Activated effector memory CD4-positive, alpha-beta T cell treated with anti-CD3 and anti-CD28 coated beads, Interleukin-2, amount 50 U/mL, for 16 hours (primary cell): ENCODE measurements around the gene CRTC1.
"Not testable (repeated sequence)": the region's sequence is repeated elsewhere in the genome, so short reads cannot be mapped to it uniquely, and the experiment has no call there.

Source experiments
- DNase-seq: peaks from one replicate; pipeline ENCODE4 v3.0.0-alpha.2; 2020

Gene CRTC1

GRCh38 chr19:18733762-18734332 is 50.4 kb downstream of the CRTC1 start:
- DNase-seq = not testable (repeated sequence)

- no peak for DNase-seq
Measured at GRCh38 chr19:18735324-18735723, 51.8 kb downstream of the CRTC1 start.

GRCh38 chr19:18735752-18736151 is 52.3 kb downstream of the CRTC1 start:
- no peak for DNase-seq

- no peak for DNase-seq
Measured at GRCh38 chr19:18736415-18737336, 53.2 kb downstream of the CRTC1 start.

GRCh38 chr19:18737337-18737953 is 54.0 kb downstream of the CRTC1 start:
- no peak for DNase-seq

- no peak for DNase-seq
Measured at GRCh38 chr19:18737954-18738351, 54.5 kb downstream of the CRTC1 start.

GRCh38 chr19:18738961-18739690 is 55.6 kb downstream of the CRTC1 start:
- no peak for DNase-seq

GRCh38 chr19:18741124-18742121 is 57.9 kb downstream of the CRTC1 start:
- no peak for DNase-seq

- DNase-seq = no peak
Measured at GRCh38 chr19:18742324-18742723, 58.8 kb downstream of the CRTC1 start.

- DNase-seq = no peak
Measured at GRCh38 chr19:18742838-18743783, 59.6 kb downstream of the CRTC1 start.

GRCh38 chr19:18743784-18744418 is 60.4 kb downstream of the CRTC1 start:
- DNase-seq = no peak

GRCh38 chr19:18745012-18745735 is 61.7 kb downstream of the CRTC1 start:
- no peak for DNase-seq

GRCh38 chr19:18745931-18746330 is 62.5 kb downstream of the CRTC1 start:
- DNase-seq = no peak

- no peak for DNase-seq
Measured at GRCh38 chr19:18746401-18747325, 63.2 kb downstream of the CRTC1 start.

GRCh38 chr19:18749362-18750231 is 66.1 kb downstream of the CRTC1 start:
- no peak for DNase-seq

GRCh38 chr19:18750295-18750970 is 67.0 kb downstream of the CRTC1 start:
- DNase-seq = no peak

- no peak for DNase-seq
Measured at GRCh38 chr19:18751571-18751970, 68.1 kb downstream of the CRTC1 start.
